GM10248 (cell line): Measurements from ENCODE around the gene SCRG1.

Experiments used
- CTCF ChIA-PET: fragments of 300-600 bp; sonication (Branson Sonifier 250); formaldehyde crosslinking; extraction: SDS; loops from one replicate; lab custom pipeline; 2021; ENCODE audit warnings: antibody characterized with exemption; lab: Yijun Ruan, JAX
- POLR2A ChIA-PET: fragments of 350-650 bp; sonication (Branson Sonifier 250); formaldehyde crosslinking; extraction: SDS; loops from one replicate; lab custom pipeline; 2020; ENCODE audit warnings: antibody characterized with exemption; lab: Yijun Ruan, JAX
- DNase-seq: peaks from one replicate; pipeline ENCODE4 v3.0.0; 2012; ENCODE audit errors: extremely low spot score
- TF ChIP-seq, protein P1 (sequence below): IDR thresholded peaks from 2 replicates; pipeline ENCODE4 v1.5.1; 2012; ENCODE audit warnings: mild to moderate bottlenecking, low read depth; ENCODE audit errors: extremely low read depth, missing control alignments, control extremely low read depth

SCRG1 gene

DNA sequence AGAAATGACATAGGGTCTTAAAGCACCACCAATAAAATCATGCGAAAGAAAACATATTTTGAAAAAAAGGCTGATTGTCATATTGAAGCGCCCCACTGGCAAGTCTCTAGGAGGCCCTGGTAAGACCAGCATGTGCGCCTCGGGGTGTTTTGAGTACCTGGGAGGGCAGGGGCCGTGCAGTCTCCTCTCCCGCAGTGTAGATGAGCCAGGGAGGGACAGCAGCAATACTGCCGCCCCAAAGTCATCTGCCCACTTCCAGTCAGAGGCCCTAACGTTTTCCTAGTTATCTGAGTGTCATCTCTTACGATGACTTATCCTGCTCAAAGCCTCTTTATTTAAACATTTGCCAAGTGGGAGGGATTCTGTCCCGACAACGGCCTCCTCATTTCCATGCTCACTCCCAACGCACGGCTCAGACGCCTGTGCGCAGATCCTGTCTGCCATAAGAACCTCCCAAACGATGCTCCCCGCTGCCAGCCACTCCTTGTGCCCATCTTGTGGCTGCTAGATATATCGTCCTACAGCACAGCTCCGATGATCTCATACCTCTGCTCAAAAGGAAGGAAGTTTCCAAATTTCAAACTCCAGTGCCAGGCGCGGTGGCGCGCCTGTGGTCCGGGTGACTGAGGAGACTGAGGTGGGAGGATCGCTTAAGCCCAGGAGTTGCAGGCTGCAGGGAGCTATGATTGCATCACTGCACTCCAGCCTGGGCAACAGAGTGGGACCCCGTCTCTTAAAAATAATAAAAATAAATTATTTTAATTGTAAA lies 17.2 kb upstream of the SCRG1 start:
- TF ChIP-seq, protein P1, sequence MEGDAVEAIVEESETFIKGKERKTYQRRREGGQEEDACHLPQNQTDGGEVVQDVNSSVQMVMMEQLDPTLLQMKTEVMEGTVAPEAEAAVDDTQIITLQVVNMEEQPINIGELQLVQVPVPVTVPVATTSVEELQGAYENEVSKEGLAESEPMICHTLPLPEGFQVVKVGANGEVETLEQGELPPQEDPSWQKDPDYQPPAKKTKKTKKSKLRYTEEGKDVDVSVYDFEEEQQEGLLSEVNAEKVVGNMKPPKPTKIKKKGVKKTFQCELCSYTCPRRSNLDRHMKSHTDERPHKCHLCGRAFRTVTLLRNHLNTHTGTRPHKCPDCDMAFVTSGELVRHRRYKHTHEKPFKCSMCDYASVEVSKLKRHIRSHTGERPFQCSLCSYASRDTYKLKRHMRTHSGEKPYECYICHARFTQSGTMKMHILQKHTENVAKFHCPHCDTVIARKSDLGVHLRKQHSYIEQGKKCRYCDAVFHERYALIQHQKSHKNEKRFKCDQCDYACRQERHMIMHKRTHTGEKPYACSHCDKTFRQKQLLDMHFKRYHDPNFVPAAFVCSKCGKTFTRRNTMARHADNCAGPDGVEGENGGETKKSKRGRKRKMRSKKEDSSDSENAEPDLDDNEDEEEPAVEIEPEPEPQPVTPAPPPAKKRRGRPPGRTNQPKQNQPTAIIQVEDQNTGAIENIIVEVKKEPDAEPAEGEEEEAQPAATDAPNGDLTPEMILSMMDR = no peak
- ChIA-PET CTCF (interaction anchor here (0.7 to 12.4 kb wide), 14 partner anchors 9 to 402 kb away, joined by 3 to 201 read pairs (median 5); partner anchors contain the start of genes SAP30 and SCRG1), POLR2A (no interaction called here)
- no peak for DNase-seq

DNA sequence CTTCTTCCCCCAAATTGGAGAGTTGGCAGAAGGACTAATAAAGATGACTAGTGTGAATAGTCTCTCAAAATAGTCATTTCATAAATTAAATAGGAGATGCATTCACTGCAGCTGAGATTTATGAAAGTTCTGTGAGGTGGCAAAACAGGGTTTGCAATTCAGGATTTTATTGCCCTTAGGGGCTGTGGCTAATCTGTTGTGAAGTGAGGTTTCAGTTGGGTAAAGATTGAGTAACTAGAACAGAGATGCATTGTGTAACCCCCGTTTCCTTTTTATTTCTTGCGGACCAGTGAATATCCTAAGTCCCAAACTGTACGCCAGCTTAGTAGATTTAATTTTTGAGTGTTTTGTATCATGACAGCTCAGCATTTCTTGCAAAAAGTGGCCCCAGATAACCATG lies 16.2 kb upstream of the SCRG1 start:
- ChIA-PET CTCF (interaction anchor here (1.5 to 12.4 kb wide), 6 partner anchors 8 to 402 kb away, joined by 4 to 201 read pairs (median 12); no protein-coding TSS in a partner anchor), POLR2A (no interaction called here)
- DNase-seq = no peak
- TF ChIP-seq, protein P1 = no peak

DNA sequence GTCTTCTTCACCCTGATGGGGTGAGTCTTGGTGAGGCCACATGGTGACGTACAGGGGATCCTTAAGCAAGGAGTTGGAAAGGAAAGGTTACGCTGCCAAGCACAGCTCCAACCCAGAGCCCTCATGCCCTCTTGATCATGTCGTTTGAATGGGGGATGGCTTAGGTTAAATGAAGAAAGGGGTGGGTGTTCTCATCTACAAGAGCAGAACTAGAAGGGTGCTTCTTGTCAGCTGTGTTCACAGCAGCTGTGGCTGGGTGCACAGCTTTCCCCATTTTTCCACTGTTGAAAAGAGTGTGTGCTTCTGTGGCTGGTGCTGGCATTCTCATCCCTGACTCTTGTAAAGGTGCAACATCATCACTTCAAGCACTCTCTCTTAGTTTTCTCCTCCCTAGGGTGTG lies 15.5 kb upstream of the SCRG1 start:
- no peak for DNase-seq
- TF ChIP-seq, protein P1 = no peak
- ChIA-PET POLR2A (no interaction called here), CTCF (interaction anchor here (0.7 to 12.4 kb wide), 6 partner anchors 11 to 401 kb away, joined by 3 to 201 read pairs (median 4); no protein-coding TSS in a partner anchor)

DNA sequence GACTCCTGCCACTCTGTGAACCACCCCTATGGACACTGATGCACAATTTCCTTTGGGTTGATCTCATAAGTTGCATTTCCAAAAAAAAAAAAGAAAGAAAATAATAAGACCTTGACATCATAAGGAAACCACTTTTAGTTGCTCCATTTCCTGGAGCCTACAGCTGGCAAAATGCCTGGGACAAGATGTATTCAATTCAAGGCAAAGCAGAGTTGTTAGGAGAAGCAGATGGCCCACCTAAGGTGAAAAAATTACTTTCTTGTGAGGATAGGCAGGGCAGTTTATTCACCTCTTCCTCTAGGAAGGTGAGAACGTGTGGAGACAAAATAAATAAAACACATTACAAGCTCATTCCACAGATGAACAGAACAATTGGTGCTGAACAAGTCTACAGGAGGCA lies 14.1 kb upstream of the SCRG1 start:
- DNase-seq = no peak
- TF ChIP-seq, protein P1 = no peak
- ChIA-PET POLR2A (no interaction called here), CTCF (interaction anchor here (0.9 to 12.4 kb wide), 15 partner anchors 8 to 399 kb away, joined by 3 to 201 read pairs (median 6); no protein-coding TSS in a partner anchor)

DNA sequence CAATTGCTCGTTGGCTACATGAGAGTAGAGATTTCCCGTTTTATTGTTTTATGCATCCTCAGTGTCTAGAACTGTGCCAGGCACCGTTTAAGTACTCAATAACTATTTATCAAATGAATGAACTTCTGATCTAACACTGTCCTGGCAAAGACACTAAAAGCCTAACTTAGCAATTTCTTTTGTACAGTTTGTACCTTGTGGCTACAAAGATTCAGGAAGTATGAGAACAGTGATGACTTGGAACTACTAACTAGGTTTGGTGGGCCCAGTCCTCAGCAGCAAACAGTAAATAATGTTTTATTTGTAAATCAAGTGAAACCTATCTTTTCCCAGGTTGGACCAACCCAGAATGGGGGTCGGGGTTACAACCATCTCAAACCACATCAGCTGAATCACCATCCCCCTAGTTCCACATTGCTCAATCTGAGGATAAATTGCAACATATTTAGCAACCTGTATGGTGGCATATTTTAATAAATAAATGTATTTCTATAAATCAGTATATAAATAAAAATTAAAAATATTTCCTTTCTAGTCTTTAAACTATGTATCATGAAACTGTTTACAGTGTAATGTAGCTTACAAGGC lies 12.3 kb upstream of the SCRG1 start:
- ChIA-PET POLR2A (interaction anchor here (0.5 kb wide), 1 partner anchor 21 kb away, joined by 4 read pairs; no protein-coding TSS in a partner anchor), CTCF (interaction anchor here (0.8 to 12.4 kb wide), 9 partner anchors 9 to 398 kb away, joined by 3 to 201 read pairs (median 5); no protein-coding TSS in a partner anchor)
- DNase-seq = no peak
- TF ChIP-seq, protein P1 = no peak

DNA sequence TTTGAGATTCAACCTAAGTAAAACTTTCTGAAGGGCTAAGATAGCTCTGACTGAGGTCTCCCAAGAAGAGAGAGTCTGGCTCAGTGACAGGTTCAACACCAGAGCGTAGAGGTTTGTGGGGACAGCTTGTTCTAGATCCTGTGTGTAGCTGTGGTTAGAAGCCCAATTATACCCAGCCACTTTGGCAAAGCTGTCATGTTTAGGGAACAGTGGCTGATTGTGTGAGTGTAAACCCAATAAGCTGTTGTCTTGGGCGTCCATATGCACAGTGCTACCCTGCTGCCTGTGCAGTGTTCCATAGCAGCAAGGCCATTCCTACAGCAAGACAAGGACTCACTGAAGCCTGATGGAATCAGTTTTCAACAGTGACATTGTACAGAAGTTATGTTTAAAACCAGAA lies 11.2 kb upstream of the SCRG1 start:
- CTCF ChIA-PET = interaction anchor here (1.1 to 12.4 kb wide), 6 partner anchors 8 to 92 kb away, joined by 3 to 201 read pairs (median 7); no protein-coding TSS in a partner anchor
- DNase-seq = no peak

More for the DNA sequence above, 11.2 kb upstream of the SCRG1 start:
- POLR2A ChIA-PET = no interaction called here
- TF ChIP-seq, protein P1 = no peak
